KG1 (cell line): ENCODE data around the gene MGST1.
"Not testable (repeated sequence)": the region's sequence is repeated elsewhere in the genome, so short reads cannot be mapped to it uniquely, and the experiment has no call there.

Experiments used
- DNase-seq: peaks from one replicate; lab custom pipeline; 2025; lab: John Stamatoyannopoulos, UW

MGST1 gene

DNA sequence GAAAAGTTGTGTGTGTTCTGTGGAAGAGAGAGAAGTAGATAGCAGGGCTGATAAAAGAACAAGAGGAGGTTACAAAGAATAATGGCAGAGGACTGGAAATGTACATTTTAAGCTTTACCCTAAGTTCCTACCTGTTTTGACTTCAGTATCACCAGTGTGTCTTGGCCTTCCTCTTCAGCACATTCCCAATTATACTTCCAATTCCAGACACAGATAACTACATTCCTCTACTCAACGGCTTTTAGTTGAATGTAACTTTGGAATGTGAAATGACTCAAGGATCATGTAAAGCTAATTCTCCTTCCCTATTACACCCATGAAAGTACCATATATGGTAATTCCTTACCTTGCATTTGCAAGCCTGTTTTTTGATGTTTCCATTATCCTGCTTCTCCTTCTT, 5.0 kb downstream of the MGST1 start:
- no peak for DNase-seq

DNA sequence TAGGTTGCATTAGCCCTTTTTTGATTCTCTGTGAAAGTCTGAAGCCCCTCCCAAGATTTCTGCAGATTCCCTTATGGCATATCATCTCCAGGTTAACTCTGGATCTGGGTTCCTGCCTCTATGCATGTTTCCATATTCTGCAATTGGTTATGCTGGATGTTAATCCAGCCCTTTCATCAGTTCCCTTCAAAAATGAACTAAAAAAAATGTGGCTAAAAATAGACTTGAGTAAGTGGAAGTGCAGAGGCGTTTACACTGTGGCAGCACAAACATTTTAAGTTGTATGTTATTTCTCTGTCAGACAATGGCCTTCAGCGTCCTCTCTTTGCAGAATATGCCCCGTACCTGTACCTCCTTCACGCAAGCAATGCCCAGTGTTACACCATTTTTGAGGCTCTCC, 11.4 kb downstream of the MGST1 start:
- no peak for DNase-seq

DNA sequence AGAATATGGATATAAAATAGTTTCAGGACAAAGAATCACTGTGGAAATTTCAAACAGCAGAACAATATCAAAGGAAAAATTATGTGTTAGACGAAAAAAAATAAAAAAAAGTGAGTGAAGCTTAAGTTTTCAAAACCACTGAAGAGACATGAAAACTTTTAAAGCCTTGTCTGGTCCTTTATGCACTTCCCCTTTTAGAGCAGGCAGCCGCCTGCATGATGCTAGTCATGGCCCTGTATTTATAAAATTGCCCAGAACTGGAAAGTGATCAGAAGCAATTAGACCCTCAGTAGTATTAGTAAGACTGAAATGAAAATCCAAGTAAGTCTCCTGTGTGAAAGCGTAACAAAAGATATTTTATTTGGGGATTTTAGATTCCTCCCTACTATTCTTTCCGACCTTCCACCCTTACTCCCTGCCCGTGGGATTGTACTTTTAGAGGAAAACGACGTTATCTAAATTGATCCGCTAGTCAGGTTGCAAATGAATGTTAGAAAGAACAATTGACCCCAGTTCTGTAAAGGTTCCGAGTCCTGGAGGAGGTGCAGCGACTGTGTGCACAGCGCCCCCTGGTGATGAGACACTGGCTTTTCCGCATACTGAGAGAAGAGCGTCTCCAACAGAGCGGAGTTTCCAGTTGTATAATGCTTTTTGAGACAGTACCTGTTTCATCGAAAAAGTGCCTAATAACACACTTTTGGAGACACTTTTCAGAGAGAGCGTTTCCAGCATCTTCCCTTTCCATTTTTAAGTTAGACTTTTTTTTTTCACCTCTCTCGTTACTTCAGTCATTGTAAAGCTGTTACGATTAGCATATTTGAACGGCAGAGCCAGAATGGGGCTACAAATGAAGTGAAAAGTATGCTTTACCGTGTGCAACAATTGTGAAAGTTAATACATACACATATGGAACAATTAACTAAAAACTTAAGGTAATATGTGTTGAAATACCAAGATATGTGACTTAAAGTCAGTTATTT, 12.4 kb downstream of the MGST1 start:
- DNase-seq = no peak

DNA sequence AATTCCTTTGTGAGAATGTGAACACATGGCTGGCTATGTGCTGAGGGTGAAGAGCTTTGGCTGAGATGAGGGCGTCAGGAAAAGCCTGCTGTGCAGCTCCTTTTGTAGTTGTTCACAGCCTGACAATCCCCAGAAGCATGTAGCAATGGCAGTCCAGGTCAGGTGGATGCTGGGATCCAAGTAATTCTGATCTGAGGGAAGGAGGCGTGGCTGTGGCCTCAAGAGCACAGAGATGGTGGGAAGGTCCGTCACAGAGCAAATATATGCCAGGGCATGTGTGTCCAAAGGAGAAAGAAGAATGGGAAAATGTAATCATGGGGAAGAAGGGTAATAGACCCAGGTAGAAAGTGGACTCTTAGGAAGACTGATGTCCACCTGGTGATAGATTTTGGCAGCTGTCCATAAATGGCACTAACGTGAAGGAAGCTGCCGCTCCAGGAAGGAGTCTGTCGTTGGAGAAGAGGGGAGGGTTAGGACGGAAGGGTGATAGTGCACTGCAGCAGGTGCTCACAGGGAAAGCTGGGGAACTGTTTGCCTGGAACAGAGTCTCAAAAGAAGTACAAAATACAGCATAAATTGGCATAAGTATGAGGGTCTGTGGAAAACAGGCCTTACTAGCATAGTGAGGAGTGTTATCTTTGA, 13.8 kb downstream of the MGST1 start:
- no peak for DNase-seq

DNA sequence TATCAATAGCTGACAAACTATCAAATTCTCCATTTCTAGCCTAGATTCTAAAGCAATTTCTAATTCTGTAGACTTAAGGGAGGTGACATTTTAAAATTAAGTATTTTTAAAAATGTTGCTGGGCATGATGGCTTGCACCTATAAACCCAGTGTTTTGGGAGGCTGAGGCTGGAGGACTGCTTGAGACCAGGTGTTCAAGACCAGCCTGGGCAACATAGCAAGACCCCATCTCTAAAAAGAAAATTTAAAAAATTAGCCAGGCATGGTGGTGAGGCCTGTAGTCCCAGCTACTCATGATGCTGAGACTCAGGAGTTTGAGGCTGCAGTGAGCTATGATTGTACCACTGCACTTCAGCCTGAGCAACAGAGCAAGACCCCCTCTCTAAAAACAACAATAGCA, 15.1 kb downstream of the MGST1 start:
- DNase-seq = no peak

DNA sequence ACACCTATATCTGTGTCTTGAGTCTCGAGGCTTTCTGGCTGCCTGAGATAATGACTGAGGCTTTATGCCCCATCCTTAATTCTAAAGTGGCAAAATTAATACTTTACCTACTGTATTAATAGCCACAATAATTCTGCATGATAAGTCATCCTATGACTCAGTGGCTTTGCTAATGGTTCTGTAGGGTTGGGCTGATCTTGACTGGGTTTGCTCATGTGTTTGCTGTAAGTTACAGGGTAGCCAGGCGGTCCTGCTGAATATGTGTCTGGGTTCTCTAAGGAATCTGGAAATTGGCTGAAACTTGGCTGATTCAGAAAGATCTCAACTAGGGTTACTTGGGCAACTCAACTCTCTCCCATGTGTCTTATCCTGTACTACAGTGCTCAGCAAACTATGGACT, 21.7 kb downstream of the MGST1 start:
- DNase-seq = no peak

DNA sequence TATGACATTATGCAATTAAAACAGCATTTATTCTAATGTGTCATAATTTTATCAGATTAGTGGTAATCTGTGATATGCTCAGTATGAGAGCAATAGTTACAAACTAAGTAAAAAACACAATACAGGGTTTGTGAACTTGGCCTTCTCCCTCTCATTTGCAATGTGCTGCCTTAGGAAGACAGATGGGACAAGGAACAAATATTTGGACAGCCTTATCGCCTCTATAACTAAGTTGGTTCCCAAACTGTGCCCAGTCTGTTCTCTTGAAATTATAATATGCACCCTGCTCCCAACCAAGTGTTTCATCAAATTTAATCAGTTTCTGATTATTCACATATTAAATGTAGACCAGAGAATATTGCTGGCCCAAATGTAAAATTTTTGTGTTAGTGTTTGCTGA, 22.7 kb downstream of the MGST1 start:
- DNase-seq = no peak

DNA sequence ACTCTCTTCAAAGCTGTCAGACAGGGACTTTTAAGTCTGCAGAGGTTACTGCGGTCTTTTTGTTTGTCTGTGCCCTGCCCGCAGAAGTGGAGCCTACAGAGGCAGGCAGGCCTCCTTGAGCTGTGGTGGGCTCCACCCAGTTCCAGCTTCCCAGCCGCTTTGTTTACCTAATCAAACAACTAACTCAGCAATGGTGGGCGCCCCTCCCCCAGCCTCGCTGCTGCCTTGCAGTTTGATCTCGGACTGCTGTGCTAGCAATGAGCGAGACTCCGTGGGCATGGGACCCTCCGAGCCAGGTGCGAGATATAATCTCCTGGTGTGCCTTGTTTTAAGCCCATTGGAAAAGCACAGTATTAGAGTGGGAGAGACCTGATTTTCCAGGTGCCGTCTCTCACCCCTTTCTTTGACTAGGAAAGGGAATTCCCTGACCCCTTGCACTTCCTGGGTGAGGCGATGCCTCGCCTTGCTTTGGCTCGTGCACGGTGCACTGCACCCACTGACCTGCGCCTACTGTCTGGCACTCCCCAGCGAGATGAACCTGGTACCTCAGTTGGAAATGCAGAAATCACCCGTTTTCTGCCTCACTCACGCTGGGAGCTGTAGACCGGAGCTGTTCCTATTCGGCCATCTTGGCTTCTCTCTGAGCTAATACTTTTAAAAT, 35.3 kb downstream of the MGST1 start:
- DNase-seq = not testable (repeated sequence)

DNA sequence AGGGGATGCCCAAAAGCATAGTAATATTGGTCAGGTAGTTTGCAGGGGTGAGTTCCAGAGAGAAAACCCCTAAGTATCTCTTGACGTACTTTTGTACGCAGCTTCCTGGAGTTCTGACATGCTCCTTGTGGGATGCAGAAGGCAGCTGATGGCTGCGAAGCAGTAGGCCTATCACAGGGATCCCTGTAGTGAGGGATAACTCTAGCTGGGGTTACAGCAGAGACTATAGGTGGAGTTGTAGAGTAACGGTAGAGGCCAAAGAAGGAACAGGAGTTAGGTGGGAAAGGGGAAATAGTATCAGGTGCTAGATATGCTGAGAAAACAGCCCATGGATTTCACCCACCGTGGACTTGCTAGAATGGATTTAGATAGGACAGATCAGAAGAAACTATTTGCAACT, 37.3 kb downstream of the MGST1 start:
- no peak for DNase-seq

DNA sequence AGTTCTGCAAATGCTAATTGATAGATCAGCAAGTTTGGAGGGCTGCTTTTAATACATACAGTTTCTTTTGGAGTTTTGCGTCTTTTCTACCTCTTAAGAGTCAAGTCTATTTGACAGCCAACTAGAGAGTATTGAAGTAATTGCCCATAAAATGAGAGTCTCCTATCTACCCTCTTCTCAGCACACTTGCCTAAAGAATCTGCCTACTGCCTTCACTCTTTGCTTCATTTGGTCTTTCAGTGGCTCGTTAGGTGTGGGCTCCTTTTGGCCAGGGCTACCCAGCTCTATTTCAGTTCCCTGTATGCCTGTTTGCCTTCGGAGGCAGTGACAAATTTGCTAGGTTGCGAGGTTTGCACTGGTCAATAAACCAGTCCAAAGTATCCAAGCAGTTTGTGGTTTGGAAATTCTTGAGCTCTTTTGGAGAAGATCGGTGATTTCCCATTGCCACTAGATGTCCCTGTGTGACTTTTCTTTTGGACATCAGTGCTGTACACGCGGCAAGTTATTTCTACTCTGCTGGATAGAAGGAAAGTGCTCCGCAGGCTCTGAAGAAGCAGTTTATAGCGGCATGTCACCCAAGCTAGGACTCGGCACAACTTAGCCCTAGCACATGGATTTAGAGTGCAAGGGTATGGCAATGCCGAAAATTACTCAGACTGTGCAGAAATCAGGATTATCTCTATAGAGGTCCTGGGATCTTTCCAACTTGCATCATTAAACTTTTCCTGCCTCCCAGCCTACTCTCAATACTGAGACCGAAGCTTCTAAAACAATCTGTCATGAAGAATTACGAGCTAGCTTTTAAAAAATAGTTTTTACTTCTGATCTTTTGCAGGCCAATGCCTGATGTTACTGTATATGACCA, 38.6 kb downstream of the MGST1 start:
- no peak for DNase-seq

DNA sequence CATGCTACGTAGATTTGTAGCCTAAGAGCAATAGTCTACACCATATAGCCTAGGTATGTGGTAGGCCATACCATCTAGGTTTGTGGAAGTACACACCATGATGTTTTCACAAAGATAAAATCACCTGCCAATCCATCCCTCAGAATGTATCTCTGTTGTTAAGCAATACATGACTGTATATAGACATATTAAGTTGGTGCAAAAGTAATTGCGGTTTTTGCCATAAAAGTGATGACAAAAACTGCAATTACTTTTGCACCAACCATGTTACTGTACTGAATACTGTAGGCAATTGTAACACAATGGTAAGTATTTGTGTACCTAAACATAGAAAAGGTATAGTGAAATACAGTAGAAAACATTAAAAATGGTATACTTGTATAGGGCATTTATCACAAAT, 40.5 kb downstream of the MGST1 start:
- DNase-seq = no peak

DNA sequence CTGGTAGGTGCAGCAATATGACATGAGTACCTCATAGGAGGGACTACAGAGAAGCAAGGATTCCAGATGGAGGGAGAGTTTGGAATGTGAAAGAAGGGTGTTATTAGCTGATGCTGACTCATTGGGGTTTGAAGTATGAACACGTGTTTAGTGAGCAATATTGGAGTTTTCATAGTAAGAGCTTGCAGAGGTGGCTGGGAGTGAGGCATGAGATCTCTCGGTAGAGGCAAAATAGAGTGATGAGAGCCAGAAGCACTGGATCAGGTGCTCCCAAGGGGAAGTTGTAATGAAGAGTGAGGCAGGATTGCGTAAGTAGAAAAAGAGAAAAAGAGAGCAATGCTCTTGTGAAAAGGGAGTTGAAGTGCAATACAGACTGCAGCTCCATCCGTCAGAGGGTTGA, 42.1 kb downstream of the MGST1 start:
- DNase-seq = no peak

DNA sequence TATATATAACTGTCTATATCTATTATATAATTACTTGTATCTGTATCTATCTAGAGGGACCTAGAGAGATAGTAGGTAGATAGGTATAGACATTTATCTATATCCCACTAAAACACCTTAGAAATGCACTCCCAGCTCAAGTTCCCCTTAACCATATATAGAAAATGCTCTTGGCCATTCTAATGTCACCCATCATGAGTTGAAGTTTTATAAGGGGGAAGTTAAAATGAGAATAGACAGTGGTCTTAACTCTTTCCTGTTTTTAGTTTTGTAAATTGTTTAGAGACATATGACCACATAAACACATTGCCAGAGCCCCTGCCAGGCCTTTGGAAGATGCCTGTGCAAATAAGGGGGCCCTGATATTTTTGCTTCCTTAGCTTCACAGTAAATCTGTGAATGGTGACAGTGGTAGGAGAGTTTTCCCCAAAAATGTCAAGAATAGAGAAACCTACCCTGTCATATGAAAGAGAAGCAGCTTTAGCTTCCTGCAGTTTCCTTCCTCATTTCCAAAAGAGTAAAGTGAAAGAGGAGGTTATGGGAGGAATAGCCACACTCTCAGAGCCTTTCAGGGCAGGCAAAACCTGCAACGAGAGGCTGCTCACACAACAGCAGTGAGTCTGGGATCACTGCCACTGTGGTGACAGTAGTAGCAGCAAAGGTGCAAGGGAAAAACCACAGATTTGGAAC, 45.5 kb downstream of the MGST1 start:
- no peak for DNase-seq

DNA sequence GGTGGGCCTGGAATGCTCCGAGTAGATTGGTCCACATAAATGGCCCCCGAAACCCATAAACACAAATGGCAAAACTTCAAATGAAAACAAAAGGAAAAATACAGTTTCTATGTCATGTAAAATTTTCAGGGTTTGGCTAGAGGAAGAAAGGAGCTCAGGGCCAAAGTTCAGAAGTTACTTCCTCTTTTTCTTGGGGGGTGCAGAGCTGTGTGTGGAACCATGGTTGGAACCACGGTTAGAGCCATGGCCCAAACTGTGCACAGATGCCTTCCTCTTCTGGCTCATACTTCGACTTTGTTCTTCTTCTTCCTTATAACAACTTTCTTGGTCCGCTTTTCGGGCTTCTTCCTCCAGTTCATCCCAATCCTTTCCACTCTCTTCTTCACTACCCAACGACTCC, 51.7 kb downstream of the MGST1 start:
- no peak for DNase-seq

DNA sequence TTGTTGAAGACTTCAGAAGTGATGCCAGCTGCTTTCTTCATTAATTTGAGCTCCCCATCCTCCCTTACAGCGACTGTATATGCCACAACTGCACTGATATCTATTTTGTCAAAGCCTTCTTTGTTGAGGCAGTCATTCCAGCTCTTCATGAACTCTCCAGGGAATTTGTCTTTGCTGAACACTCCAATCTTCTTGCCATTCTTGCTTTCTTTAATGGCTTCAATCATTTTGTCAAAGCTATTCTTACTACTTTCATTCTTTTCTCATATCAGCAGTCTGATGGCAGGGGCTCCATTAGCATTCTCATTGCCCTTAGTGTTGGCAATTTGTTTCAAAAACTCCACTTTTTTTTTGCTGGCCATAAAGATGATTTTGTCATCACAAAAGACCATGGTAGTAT, 54.4 kb downstream of the MGST1 start:
- not testable (repeated sequence) for DNase-seq

DNA sequence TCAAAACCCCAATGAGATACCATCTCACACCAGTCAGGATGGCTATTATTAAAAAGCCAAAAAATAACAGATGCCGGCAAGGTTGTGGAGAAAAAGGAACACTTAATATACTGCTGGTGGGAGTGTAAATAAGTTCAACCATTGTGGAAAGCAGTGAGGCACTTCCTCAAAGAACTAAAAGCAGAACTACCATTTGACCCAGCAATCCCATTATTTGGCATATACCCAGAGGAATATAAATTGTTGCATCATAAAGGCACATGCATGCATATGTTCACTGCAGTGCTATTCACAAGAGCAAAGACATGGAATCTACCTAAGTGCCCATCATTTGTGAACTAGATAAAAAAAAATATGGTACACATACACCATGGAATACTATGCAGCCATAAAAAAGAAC, 59.9 kb downstream of the MGST1 start:
- no peak for DNase-seq
